Suprapubic skin (tissue), 4 donors: ENCODE measurements around the gene LRRTM4.

Experiments used
- CTCF ChIP-seq, 2 donors: fragments of 200-600 bp in 1 of 2; fragments of 450-650 bp in 1 of 2; sonication (generic) in 1 of 2; IDR thresholded peaks; one replicate each; pipeline ENCODE4 v1.5.1; 2016 to 2019; ENCODE audit warnings: antibody characterized with exemption in 2 of 2, mild to moderate bottlenecking in 1 of 2, moderate library complexity in 1 of 2
- EP300 ChIP-seq: sonication (generic); formaldehyde crosslinking; IDR thresholded peaks from one replicate; pipeline ENCODE4 v1.6.1; 2017; ENCODE audit warnings: antibody characterized with exemption
- POLR2A ChIP-seq, 2 donors: fragments of 450-650 bp; IDR thresholded peaks; one replicate each; pipeline ENCODE4 v1.6.1; 2017; ENCODE audit warnings: antibody characterized with exemption in 2 of 2, mild to moderate bottlenecking in 2 of 2, moderate library complexity in 2 of 2
- POLR2AphosphoS5 ChIP-seq, 3 donors: sonication (generic); formaldehyde crosslinking; IDR thresholded peaks; one replicate each; pipeline ENCODE4 v1.6.1; 2017; ENCODE audit warnings: antibody characterized with exemption in 3 of 3

- TF ChIP-seq CTCF (IDR thresholded peaks at IDR 0.05) (no peak), POLR2AphosphoS5 (IDR thresholded peaks at IDR 0.05) (no peak), POLR2A (IDR thresholded peaks at IDR 0.05) (no peak), EP300 (no peak)
Observed at GRCh38 chr2:76984359-76984758, 537.8 kb downstream of the LRRTM4 start.
